ENCODE data around the gene SLC7A8. TPM values are rescaled to one million over a fixed set of nuclear protein-coding genes. Genes with fewer than 3 reads are reported as not detected.
"Not testable (repeated sequence)": the region's sequence is repeated elsewhere in the genome, so short reads cannot be mapped to it uniquely, and the experiment has no call there.

SLC7A8 gene
- total RNA-seq, 1 donor from 2014 or later, result 62.3 TPM

DNA sequence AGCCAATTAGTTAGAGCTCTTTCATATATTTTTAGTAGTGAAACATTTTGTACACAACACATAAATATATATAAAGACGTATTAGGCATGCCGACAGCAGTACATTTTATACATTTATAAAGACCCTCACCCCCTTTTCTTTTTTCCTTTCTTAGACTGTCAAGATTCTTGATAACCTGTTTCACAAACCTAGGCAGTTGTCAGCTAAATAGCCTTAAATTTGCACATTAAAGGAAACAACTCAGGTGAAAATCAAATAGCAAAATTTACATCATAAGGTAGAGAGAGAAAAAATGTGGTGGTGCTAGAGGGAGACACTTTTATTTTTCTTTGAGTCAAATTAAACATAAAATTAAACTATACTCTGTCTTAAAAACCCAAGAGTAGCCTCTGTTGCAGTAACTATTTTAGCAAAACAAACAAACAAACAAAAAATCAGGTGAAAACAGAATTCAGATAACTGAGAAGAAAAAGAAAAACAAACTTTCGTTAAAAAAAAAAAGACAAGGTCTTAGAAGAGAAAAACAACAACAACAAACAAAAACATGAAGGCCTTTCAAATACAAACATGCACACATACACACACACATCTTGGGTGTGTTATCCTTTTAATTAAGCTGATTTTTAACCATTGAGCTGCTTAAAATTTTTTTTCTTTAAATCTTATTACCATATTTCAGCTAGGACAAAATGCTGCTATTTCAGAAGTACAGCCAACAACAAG, 23.1 kb upstream of the SLC7A8 start:
- no peaks in the 10 kb centered on the region for H3K36me3 Mint-ChIP-seq
- peaks cover 9% of the 10 kb centered on the region for H3K9me3 Mint-ChIP-seq
- no peaks in the 10 kb centered on the region for H3K4me1 Mint-ChIP-seq
- no peak overlapping the region for H3K4me3 Mint-ChIP-seq
- DNase-seq (ENCODE audit: low spot score in 2 of 2, unreplicated experiment in 2 of 2), result no peak
- TF ChIP-seq, protein P1, sequence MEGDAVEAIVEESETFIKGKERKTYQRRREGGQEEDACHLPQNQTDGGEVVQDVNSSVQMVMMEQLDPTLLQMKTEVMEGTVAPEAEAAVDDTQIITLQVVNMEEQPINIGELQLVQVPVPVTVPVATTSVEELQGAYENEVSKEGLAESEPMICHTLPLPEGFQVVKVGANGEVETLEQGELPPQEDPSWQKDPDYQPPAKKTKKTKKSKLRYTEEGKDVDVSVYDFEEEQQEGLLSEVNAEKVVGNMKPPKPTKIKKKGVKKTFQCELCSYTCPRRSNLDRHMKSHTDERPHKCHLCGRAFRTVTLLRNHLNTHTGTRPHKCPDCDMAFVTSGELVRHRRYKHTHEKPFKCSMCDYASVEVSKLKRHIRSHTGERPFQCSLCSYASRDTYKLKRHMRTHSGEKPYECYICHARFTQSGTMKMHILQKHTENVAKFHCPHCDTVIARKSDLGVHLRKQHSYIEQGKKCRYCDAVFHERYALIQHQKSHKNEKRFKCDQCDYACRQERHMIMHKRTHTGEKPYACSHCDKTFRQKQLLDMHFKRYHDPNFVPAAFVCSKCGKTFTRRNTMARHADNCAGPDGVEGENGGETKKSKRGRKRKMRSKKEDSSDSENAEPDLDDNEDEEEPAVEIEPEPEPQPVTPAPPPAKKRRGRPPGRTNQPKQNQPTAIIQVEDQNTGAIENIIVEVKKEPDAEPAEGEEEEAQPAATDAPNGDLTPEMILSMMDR (IDR thresholded peaks at IDR 0.05; ENCODE audit: unreplicated experiment), result no peak
- no peaks in the 10 kb centered on the region for H3K27me3 Mint-ChIP-seq (ENCODE audit: low read depth)
- no peak overlapping the region for H3K27ac Mint-ChIP-seq

DNA sequence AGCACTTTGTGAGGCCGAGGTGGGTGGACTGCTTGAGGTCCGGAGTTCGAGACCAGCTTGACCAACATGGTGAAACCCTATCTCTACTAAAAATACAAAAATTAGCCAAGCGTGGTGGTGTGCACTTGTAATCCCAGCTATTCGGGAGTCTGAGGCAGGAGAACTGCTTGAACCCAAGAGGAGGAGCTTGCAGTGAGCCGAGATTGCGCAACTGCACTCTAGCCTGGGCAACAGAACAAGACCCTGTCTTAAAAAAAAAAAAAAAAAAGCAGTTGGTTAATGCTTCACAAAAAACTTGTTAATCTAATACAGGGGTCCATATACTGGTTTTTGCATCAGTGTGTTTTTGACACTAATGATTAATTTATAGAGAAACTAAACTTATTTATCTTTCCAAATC, 18.5 kb upstream of the SLC7A8 start:
- H3K9me3 Mint-ChIP-seq, result peaks cover 9% of the 10 kb centered on the region
- no peak overlapping the region for H3K4me3 Mint-ChIP-seq

DNA sequence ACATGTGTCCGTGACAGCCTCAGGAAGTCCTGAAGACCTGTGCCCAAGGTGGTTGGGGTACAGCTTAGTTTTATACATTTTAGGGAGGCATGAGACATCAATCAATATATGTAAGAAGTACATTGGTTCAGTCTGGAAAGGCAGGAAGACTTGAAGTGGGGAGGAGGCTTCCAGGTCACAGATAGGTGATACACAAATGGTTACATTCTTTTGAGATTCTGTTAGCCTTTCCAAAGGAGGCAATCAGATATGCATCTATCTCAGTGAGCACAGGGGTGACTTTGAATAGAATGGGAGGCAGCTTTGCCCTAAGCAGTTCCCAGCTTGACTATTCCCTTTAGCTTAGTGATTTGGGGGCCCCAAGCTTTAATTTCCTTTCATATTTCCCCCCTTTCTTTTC, 15.7 kb upstream of the SLC7A8 start:
- H3K4me1 Mint-ChIP-seq; DNase-seq (ENCODE audit: low spot score in 2 of 2, unreplicated experiment in 2 of 2); H3K27ac Mint-ChIP-seq; H3K27me3 Mint-ChIP-seq (ENCODE audit: low read depth); H3K4me3 Mint-ChIP-seq; H3K36me3 Mint-ChIP-seq: not testable (repeated sequence)
- H3K9me3 Mint-ChIP-seq, result peaks cover 10% of the 10 kb centered on the region

More for the DNA sequence above, 18.5 kb upstream of the SLC7A8 start:
- H3K36me3 Mint-ChIP-seq, result no peaks in the 10 kb centered on the region
- no peak for DNase-seq (ENCODE audit: low spot score in 2 of 2, unreplicated experiment in 2 of 2)
- H3K27ac Mint-ChIP-seq, result no peak overlapping the region
- TF ChIP-seq, protein P1 (IDR thresholded peaks at IDR 0.05; ENCODE audit: unreplicated experiment), result no peak
- H3K4me1 Mint-ChIP-seq, result peaks cover 3% of the 10 kb centered on the region
- no peaks in the 10 kb centered on the region for H3K27me3 Mint-ChIP-seq (ENCODE audit: low read depth)

DNA sequence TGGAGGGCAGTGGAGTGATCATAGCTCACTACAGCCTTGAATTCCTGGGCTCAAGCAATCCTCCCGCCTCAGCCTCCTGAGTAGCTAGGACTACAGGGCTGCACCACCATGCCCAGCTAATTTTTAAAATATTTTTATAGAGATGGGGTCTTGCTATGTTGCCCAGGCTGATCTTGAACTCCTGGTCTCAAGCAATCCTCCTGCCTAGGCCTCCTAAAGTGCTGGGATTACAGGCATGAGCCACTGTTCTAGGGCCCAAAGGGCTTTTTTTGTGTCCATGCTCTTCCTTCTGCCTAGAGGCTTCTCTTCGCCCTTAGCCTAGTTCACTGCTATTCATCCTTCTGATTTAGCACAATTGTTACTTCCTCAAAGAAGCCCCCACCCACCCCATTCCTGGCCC, 13.0 kb upstream of the SLC7A8 start:
- H3K27ac Mint-ChIP-seq; H3K27me3 Mint-ChIP-seq (ENCODE audit: low read depth); H3K4me1 Mint-ChIP-seq; H3K9me3 Mint-ChIP-seq; H3K4me3 Mint-ChIP-seq; H3K36me3 Mint-ChIP-seq; DNase-seq (ENCODE audit: low spot score in 2 of 2, unreplicated experiment in 2 of 2): not testable (repeated sequence)

DNA sequence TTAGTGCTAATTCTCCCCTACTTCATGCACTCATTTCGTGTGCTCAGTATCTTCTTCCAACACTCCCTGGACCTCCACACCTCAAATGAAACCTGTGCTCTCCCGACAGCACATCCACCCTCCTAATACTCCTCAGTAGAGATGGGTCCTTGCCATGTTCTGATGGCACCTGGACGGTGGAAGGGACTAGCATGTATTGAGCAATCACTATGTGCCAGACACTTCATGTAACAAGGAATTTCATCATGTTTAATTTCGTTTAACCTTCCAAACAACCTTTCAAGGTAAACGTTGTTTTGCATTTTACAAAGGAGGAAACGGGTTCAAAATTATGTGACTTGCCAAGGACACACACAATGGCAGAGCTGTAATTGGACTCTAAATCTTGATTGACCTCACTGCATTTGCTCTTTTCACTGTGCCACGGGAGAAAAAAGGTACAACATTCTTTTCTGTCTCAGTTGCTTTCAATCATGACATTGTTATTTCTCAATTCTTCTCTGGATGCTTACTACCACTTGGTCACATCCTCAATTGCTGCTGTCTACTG, 12.2 kb upstream of the SLC7A8 start:
- no peak overlapping the region for H3K27ac Mint-ChIP-seq
- H3K4me1 Mint-ChIP-seq, result peaks cover 8% of the 10 kb centered on the region
- H3K36me3 Mint-ChIP-seq, result no peaks in the 10 kb centered on the region
- peaks cover 6% of the 10 kb centered on the region for H3K9me3 Mint-ChIP-seq
- TF ChIP-seq, protein P1 (IDR thresholded peaks at IDR 0.05; ENCODE audit: unreplicated experiment), result no peak
- no peaks in the 10 kb centered on the region for H3K27me3 Mint-ChIP-seq (ENCODE audit: low read depth)
- H3K4me3 Mint-ChIP-seq, result no peak overlapping the region
- DNase-seq (ENCODE audit: low spot score in 2 of 2, unreplicated experiment in 2 of 2), result no peak

DNA sequence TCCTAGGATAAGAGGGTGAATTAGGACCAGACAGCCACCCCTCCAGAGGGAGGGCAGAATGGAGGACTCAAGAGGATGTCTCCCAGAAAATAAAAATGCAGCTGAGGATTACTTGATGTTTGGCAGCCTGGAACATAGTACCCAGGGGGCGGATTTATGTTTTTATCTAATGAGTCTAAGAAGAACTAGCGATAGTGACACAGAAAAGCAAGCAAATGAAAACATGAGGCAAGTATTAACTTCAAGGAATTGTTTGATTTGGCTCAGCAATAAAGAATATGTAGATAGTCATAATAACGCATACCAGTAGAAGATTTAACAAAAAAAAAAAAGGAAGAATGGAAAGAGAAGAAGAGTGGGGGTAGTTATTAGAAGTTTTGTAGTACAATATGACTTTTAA, 10.0 kb upstream of the SLC7A8 start:
- H3K9me3 Mint-ChIP-seq, result peaks cover 6% of the 10 kb centered on the region
- H3K27ac Mint-ChIP-seq, result no peak overlapping the region
- DNase-seq (ENCODE audit: low spot score in 2 of 2, unreplicated experiment in 2 of 2), result no peak
- H3K36me3 Mint-ChIP-seq, result no peaks in the 10 kb centered on the region
- H3K4me1 Mint-ChIP-seq, result peaks cover 8% of the 10 kb centered on the region
- no peaks in the 10 kb centered on the region for H3K27me3 Mint-ChIP-seq (ENCODE audit: low read depth)
- H3K4me3 Mint-ChIP-seq, result no peak overlapping the region
- TF ChIP-seq, protein P1 (IDR thresholded peaks at IDR 0.05; ENCODE audit: unreplicated experiment), result no peak
